Left forelimb (tissue), 1 donor: ENCODE results near the gene ZNF385B.
"Not testable (repeated sequence)": the region's sequence is repeated elsewhere in the genome, so short reads cannot be mapped to it uniquely, and the experiment has no call there.

Experiments
- DNase-seq: peaks from one replicate; pipeline ENCODE4 v3.0.0-alpha.2; 2018; ENCODE audit warnings: low spot score

ZNF385B gene

GRCh38 chr2:179677077-179677688 lies 184.2 kb downstream of the ZNF385B start:
- DNase-seq: no peak

DNA sequence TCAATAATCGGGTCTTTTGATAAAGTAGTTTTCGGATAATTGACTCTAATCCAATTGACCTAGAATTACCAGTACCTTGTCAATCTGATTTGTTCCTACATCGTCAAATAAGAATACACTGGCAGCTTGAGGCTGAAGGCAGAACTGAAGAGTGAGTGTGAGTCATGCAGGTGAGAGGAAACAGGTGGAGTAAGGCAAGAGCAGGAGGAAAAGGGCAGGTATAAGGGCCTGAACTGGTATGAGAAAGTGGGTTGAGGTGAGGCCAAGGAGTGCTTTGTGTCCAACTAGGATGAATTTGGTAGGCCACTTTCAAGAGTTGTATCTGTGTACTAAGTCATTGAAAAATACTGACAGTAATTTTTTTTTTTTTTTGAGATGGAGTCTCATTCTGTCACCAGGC lies 186.0 kb downstream of the ZNF385B start:
- no peak for DNase-seq

DNA sequence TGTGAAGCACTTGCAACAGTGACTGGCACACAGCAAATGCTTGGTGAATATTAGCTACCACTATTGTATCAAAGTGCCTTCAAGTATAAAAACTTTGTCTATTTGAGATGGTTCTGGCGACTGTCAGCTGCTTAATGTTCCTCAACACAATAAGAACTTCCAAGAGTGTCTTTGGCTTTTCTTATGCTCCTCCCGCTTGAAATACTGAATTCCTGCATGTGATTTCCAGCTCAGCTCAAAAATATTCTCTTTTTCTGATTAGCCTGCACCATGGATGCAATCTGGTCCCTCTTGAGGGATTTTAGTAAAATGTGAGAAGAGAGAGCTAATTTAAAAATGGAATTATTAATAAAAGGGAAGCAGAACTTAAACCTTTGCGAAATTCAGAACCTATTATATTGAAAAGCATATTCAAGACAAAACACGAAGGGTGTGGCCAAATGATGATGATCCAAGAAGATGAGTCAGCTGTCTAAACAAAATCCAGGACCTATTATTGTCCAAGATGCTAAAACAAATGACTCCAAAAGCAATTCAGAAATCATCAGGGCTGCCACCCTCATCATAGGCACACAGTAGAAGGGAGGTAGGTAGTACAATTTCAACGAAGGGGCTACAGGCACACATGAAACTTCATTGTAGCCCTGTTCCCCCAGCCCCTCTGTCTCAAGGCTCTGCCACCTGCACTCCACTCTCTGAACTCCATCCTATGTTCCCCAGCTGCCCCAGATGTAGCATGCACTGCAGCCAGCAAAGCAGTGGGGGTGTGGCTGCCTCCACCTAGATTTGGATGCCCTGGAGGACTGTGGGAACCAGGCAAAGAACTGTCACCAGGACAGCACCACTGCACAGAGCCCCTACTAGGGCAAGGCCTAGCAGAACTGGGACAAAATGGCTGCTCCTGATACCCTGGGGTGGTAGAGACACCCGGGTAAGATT lies 190.1 kb downstream of the ZNF385B start:
- no peak for DNase-seq

GRCh38 chr2:179669196-179669595 lies 192.2 kb downstream of the ZNF385B start:
- DNase-seq: no peak

GRCh38 chr2:179664972-179665812 lies 196.2 kb downstream of the ZNF385B start:
- DNase-seq: no peak

DNA sequence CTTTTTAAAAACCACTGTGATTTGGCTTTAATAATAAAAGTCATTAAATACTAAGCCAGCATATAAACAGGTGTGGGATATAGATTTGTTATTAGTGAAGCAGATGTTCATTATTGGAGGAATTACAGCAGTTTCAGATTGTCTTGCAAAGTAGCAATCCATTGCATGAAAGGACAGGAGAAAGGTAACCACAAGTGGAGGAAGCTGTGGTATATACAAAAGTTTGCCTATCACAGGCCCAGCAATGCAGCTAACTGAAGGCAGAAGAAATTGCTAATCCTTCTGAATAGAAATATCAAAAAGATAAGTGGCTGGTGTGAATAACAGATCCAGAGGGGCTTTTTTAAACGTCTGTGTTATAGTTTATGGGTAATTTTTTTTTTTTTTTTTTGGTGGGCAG lies 199.4 kb downstream of the ZNF385B start:
- DNase-seq: no peak

DNA sequence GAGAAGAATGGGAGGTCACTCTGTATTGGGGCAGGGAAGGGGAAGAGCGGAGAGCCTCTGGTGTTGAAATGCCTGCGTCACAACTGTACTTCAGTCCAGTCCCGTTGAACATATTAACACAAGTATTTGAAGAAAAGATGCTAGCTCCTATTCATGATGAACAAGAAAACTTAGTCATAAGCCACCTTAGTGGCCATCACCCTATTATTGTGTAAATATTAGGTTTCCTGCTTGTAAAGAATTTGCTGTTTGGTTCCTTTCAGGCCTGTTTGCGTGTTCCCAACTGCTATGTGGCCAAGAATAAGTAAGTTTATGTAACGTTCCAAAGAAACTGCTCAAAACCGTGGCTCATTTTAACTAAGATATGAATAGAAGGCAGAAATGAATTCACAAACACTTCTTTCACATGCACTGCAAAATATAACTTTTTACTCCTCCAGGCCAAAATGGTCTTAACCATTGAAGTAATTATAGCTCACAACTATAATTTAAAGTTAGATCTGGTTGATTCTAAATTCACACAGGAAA lies 204.3 kb downstream of the ZNF385B start:
- DNase-seq: no peak

GRCh38 chr2:179655627-179656026 lies 205.8 kb downstream of the ZNF385B start:
- DNase-seq: no peak

DNA sequence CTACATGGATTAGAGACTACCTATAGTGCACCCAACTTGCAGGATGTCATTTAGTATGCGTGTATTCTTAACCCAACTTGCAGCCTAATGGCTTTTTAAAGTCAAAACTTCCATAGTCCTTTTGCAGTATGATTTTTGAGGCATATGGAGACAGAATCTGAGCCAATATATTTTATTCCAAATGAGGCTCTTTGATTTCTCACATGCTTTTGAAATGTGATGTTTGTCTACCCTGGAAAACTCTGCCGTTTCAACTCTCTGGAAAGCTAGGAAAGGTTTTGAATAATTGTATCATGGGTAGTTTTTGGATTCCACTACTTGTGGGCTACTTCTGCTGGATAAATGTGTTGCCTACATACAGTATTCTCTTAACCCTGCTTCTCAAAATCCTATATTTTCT lies 206.6 kb downstream of the ZNF385B start:
- no peak for DNase-seq

- no peak for DNase-seq
Observed at GRCh38 chr2:179652296-179652695, 209.1 kb downstream of the ZNF385B start.

DNA sequence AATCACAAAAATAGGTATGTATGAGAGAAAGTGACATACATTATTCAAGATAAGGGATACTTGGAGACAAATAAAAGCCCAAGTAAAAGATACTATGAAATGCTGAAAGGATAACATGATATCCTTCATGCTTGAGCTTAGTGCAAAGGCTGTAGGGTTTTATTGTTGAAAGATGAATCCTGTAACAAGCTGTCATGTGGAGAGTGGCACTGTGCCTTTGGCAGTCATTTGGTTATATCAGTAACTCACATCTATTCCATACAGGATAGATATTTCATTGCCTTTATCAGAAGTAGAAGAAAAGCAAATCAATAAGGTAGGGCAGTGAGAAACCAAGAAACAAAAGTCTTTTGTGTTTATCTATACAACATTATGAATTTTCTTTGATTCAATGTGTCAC lies 211.0 kb downstream of the ZNF385B start:
- no peak for DNase-seq

GRCh38 chr2:179646862-179647587 lies 214.4 kb downstream of the ZNF385B start:
- no peak for DNase-seq

- DNase-seq: no peak
Observed at GRCh38 chr2:179646173-179646769, 215.1 kb downstream of the ZNF385B start.

GRCh38 chr2:179645047-179645446 lies 216.4 kb downstream of the ZNF385B start:
- no peak for DNase-seq

- DNase-seq: no peak
Observed at GRCh38 chr2:179642462-179642861, 218.9 kb downstream of the ZNF385B start.

- no peak for DNase-seq
Observed at GRCh38 chr2:179636995-179637394, 224.4 kb downstream of the ZNF385B start.

GRCh38 chr2:179636100-179636980 lies 225.1 kb downstream of the ZNF385B start:
- DNase-seq: no peak

DNA sequence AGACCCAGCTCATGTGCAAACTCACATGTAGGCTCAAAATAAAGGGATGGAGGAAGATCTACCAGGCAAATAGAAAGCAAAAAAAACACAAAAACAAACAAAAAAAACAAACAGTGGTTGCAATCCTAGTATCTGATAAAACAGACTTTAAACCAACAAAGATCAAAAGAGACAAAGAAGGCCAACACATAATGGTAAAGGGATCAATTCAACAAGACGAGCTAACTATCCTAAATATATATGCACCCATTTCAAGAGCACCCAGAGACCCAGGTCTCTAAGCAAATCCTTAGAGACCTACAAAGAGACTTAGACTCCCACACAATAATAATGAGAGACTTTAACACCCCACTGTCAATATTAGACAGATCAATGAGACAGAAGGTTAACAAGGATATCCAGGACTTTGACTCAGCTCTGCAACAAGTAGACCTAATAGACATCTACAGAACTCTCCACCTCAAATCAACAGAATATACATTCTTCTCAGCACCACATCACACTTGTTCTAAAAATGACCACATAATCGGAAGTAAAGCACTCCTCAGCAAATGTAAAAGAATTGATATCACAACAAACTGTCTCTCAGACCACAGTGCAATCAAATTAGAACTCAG lies 229.5 kb downstream of the ZNF385B start:
- not testable (repeated sequence) for DNase-seq

DNA sequence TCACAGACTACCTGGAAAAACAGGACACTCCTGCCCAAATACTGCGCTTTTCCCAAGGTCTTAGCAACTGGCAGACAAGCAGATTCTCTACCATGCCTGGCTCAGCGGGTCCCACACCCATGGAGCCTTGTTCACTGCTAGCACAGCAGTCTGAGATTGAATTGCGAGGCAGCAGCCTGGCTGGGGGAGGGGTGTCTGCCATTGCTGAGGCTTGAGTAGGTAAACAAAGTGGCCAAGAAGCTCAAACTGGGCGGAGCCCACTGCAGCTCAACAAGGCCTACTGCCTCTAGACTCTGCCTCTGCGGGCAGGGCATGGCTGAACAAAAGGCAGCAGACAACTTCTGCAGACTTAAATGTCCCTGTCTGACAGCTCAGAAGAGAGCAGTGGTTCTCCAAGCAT lies 231.6 kb downstream of the ZNF385B start:
- not testable (repeated sequence) for DNase-seq

GRCh38 chr2:179626261-179626660 lies 235.2 kb downstream of the ZNF385B start:
- DNase-seq: no peak
